DMS53 (cell line): ENCODE measurements around the gene PHACTR4.
"Not testable (repeated sequence)": the region's sequence is repeated elsewhere in the genome, so short reads cannot be mapped to it uniquely, and the experiment has no call there.

Experiments
- DNase-seq: peaks from one replicate; lab custom pipeline; 2025; lab: John Stamatoyannopoulos, UW

Gene PHACTR4

GRCh38 chr1:28371010-28371377, 1.5 kb downstream of the PHACTR4 start:
- DNase-seq, result no peak

GRCh38 chr1:28373450-28373849, 3.9 kb downstream of the PHACTR4 start:
- not testable (repeated sequence) for DNase-seq

- no peak for DNase-seq
These were observed 4.8 kb downstream of the PHACTR4 start for GRCh38 chr1:28374297-28374696.

GRCh38 chr1:28375598-28375997, 6.1 kb downstream of the PHACTR4 start:
- DNase-seq, result not testable (repeated sequence)

GRCh38 chr1:28376195-28376594, 6.7 kb downstream of the PHACTR4 start:
- not testable (repeated sequence) for DNase-seq

GRCh38 chr1:28378906-28379305, 9.4 kb downstream of the PHACTR4 start:
- DNase-seq, result no peak

GRCh38 chr1:28380394-28380793, 10.9 kb downstream of the PHACTR4 start:
- DNase-seq, result no peak

GRCh38 chr1:28383785-28384184, 14.2 kb downstream of the PHACTR4 start:
- not testable (repeated sequence) for DNase-seq

- no peak for DNase-seq
These were observed 22.6 kb downstream of the PHACTR4 start for GRCh38 chr1:28392027-28392652.

- no peak for DNase-seq
These were observed 24.6 kb downstream of the PHACTR4 start for GRCh38 chr1:28394136-28394535.

- DNase-seq, result no peak
These were observed 25.6 kb downstream of the PHACTR4 start for GRCh38 chr1:28395181-28395580.

- DNase-seq, result no peak
These were observed 32.2 kb downstream of the PHACTR4 start for GRCh38 chr1:28401760-28402159.

- DNase-seq, result no peak
These were observed 39.5 kb downstream of the PHACTR4 start for GRCh38 chr1:28409090-28409489.

- no peak for DNase-seq
These were observed 42.1 kb downstream of the PHACTR4 start for GRCh38 chr1:28411656-28412055.

GRCh38 chr1:28412731-28413130, 43.2 kb downstream of the PHACTR4 start:
- no peak for DNase-seq

- no peak for DNase-seq
These were observed 47.1 kb downstream of the PHACTR4 start for GRCh38 chr1:28416509-28417194.

- peak; percentile 70 for DNase-seq
These were observed 47.9 kb downstream of the PHACTR4 start for GRCh38 chr1:28417441-28417922.

- DNase-seq, result no peak
These were observed 48.5 kb downstream of the PHACTR4 start for GRCh38 chr1:28417926-28418637.

GRCh38 chr1:28421744-28422143, 52.2 kb downstream of the PHACTR4 start:
- DNase-seq, result no peak

GRCh38 chr1:28426831-28427230, 57.3 kb downstream of the PHACTR4 start:
- DNase-seq, result no peak

GRCh38 chr1:28428012-28428411, 58.5 kb downstream of the PHACTR4 start:
- no peak for DNase-seq

GRCh38 chr1:28428990-28429520, 59.5 kb downstream of the PHACTR4 start:
- DNase-seq, result no peak
